Transverse colon (tissue), 4 donors: ENCODE measurements around the gene TPH2. TPM values are rescaled to one million over a fixed set of nuclear protein-coding genes. Genes with fewer than 3 reads are reported as not detected.

ENCODE experiments used
- DNase-seq: peaks from one replicate; pipeline ENCODE4 v3.0.0-alpha.2; 2019
- H3K27ac ChIP-seq, 4 donors: fragments of 200-600 bp; sonication (generic); 2 replicates each; pipeline ENCODE4 v1.5.1; 2016 to 2018; ENCODE audit warnings: inconsistent platforms in 4 of 4
- H3K27me3 ChIP-seq: fragments of 200-600 bp; sonication (generic); 2 replicates; pipeline ENCODE4 v1.5.1; 2017; ENCODE audit warnings: inconsistent platforms
- H3K36me3 ChIP-seq, 4 donors: fragments of 200-600 bp; sonication (generic); 2 replicates each; pipeline ENCODE4 v1.5.1; 2017 to 2019; ENCODE audit warnings: inconsistent platforms in 4 of 4
- H3K4me1 ChIP-seq, 4 donors: fragments of 200-600 bp; sonication (generic); 2 replicates each; pipeline ENCODE4 v1.5.1; 2017 to 2020; ENCODE audit warnings: inconsistent platforms in 4 of 4
- H3K4me3 ChIP-seq, 4 donors: fragments of 200-600 bp; sonication (generic); 1 replicate in 1 of 4; 2 replicates in 3 of 4; pipeline versions ENCODE4 v1.5.1 to v1.6.1; 2017 to 2019; ENCODE audit warnings: inconsistent platforms in 4 of 4
- H3K9me3 ChIP-seq, 2 donors: fragments of 200-600 bp; sonication (generic); 2 replicates each; pipeline ENCODE4 v1.5.1; 2017 to 2019; ENCODE audit warnings: inconsistent platforms in 2 of 2
- CTCF ChIP-seq, 5 experiments: fragments of 200-600 bp in 3 of 5; fragments of 450-650 bp in 2 of 5; sonication (generic) in 3 of 5; IDR thresholded peaks; 1 replicate in 2 of 5; 2 replicates in 3 of 5; pipeline ENCODE4 v1.5.1; 2016 to 2017; ENCODE audit warnings: antibody characterized with exemption in 5 of 5, inconsistent platforms in 3 of 5, mild to moderate bottlenecking in 2 of 5, moderate library complexity in 1 of 5
- EP300 ChIP-seq: sonication (generic); formaldehyde crosslinking; IDR thresholded peaks from one replicate; pipeline ENCODE4 v1.6.1; 2017; ENCODE audit warnings: antibody characterized with exemption, low read depth
- POLR2A ChIP-seq: fragments of 450-650 bp; IDR thresholded peaks from one replicate; pipeline ENCODE4 v1.6.1; 2016; ENCODE audit warnings: antibody characterized with exemption, mild to moderate bottlenecking, moderate library complexity
- POLR2AphosphoS5 ChIP-seq, 3 donors: sonication (generic); formaldehyde crosslinking; IDR thresholded peaks; one replicate each; pipeline ENCODE4 v1.6.1; 2016; ENCODE audit warnings: antibody characterized with exemption in 3 of 3
- WGBS, 2 donors: methylation state at CpG; one replicate each; pipeline ENCODE4 v1.1.5; 2018; ENCODE audit warnings: low coverage in 1 of 2; 5-methylcytosine and 5-hydroxymethylcytosine counted together
- in situ Hi-C, 4 donors: fragments of 200-750 bp; cut with MboI; loops; one replicate each; pipeline versions ENCODE4 v1.15.0 to v1.15.1; 2017; ENCODE audit warnings: low sequenced_read_pairs in 3 of 4, low pct_ligation_motif_present in 1 of 4, low pct_unique_long_range_greater_than_20kb in 1 of 4
- intact Hi-C: fragments of 100-400 bp; cut with DNase I; formaldehyde crosslinking; loops from one replicate; pipeline ENCODE4 v1.15.1; 2023; ENCODE audit warnings: low total_unique reads
- total RNA-seq, 4 donors: library from RNA; depleted of rRNA; stranded (reverse); fragments of >200 nt; gene quantifications; one replicate each; pipeline ENCODE4 v1.1.0, GENCODE V29; 2016

TPH2 gene
- total RNA-seq, 4 donors from 2014 or later: not detected

- no peaks in the 10 kb centered on the region for H3K9me3 ChIP-seq
- TF ChIP-seq CTCF (IDR thresholded peaks at IDR 0.05) (no peak), EP300 (no peak), POLR2AphosphoS5 (IDR thresholded peaks at IDR 0.05) (no peak)
- H3K27ac ChIP-seq: no peak overlapping the region
- peaks cover 6% of the 10 kb centered on the region for H3K27me3 ChIP-seq
- intact Hi-C loops: no loop called here
- in situ Hi-C loops: no loop called here
- no peak for DNase-seq
- 66 to 69% methylated on average over 5 of the region's 5 CpGs for WGBS, 2 donors
- no peaks in the 10 kb centered on the region for H3K36me3 ChIP-seq
- no peak overlapping the region for H3K4me3 ChIP-seq
- no peaks in the 10 kb centered on the region for H3K4me1 ChIP-seq
Measured at GRCh38 chr12:71970031-71970430, 31.4 kb downstream of the TPH2 start.

GRCh38 chr12:71972441-71973074 is 33.9 kb downstream of the TPH2 start:
- DNase-seq: no peak
- Histone ChIP-seq H3K4me1 (no peaks in the 10 kb centered on the region), H3K36me3 (no peaks in the 10 kb centered on the region), H3K4me3 (no peak overlapping the region), H3K27ac (no peak overlapping the region), H3K27me3 (no peaks in the 10 kb centered on the region), H3K9me3 (no peaks in the 10 kb centered on the region)
- intact Hi-C loops (no loop called here), in situ Hi-C loops (no loop called here)
- 60 to 86% methylated on average over 3 to 4 of the region's 4 CpGs for WGBS, 2 donors
- no peak for TF ChIP-seq POLR2A
- TF ChIP-seq EP300: no peak
- TF ChIP-seq CTCF (IDR thresholded peaks at IDR 0.05): no peak
- no peak for TF ChIP-seq POLR2AphosphoS5 (IDR thresholded peaks at IDR 0.05)

GRCh38 chr12:71973687-71974086 is 35.0 kb downstream of the TPH2 start:
- no peak overlapping the region for H3K27ac ChIP-seq
- intact Hi-C loops (no loop called here), in situ Hi-C loops (no loop called here)
- no peaks in the 10 kb centered on the region for H3K4me1 ChIP-seq
- TF ChIP-seq EP300 (no peak), CTCF (IDR thresholded peaks at IDR 0.05) (no peak), POLR2AphosphoS5 (IDR thresholded peaks at IDR 0.05) (no peak), POLR2A (no peak)
- 62 to 64% methylated on average over 4 of the region's 4 CpGs for WGBS, 2 donors
- no peaks in the 10 kb centered on the region for H3K27me3 ChIP-seq
- no peaks in the 10 kb centered on the region for H3K9me3 ChIP-seq
- H3K4me3 ChIP-seq: no peak overlapping the region
- no peaks in the 10 kb centered on the region for H3K36me3 ChIP-seq
- DNase-seq: no peak

- WGBS, 2 donors: 54 to 80% methylated on average over 1 to 2 of the region's 2 CpGs
- no peak for DNase-seq
- H3K4me3 ChIP-seq: no peak overlapping the region
- H3K27me3 ChIP-seq: no peaks in the 10 kb centered on the region
- no peak for TF ChIP-seq POLR2A
- no peak for TF ChIP-seq CTCF (IDR thresholded peaks at IDR 0.05)
- TF ChIP-seq POLR2AphosphoS5 (IDR thresholded peaks at IDR 0.05): no peak
- no peak for TF ChIP-seq EP300
- H3K27ac ChIP-seq: no peak overlapping the region
- intact Hi-C loops: no loop called here
- in situ Hi-C loops: no loop called here
- H3K4me1 ChIP-seq: no peaks in the 10 kb centered on the region
- H3K36me3 ChIP-seq: no peaks in the 10 kb centered on the region
- no peaks in the 10 kb centered on the region for H3K9me3 ChIP-seq
Measured at GRCh38 chr12:71980538-71980937, 41.9 kb downstream of the TPH2 start.
